Activated CD4-positive, CD25-positive, alpha-beta regulatory T cell treated with anti-CD3 and anti-CD28 coated beads, Interleukin-2, amount 50 U/mL, for 24 hours (primary cell): ENCODE measurements around the gene IL10.
A peak's percentile ranks its signal among the peaks of the same experiment; 100 is the strongest.
"Not testable (repeated sequence)": the region's sequence is repeated elsewhere in the genome, so short reads cannot be mapped to it uniquely, and the experiment has no call there.

Experiments used
- ATAC-seq, 2 donors: fragments of 150-1000 bp; cut with Tn5 transposase; one replicate each; pipeline ENCODE4 v1.10.0; 2021; ENCODE audit warnings: mild to moderate bottlenecking in 1 of 2, moderate library complexity in 1 of 2

IL10 gene

DNA sequence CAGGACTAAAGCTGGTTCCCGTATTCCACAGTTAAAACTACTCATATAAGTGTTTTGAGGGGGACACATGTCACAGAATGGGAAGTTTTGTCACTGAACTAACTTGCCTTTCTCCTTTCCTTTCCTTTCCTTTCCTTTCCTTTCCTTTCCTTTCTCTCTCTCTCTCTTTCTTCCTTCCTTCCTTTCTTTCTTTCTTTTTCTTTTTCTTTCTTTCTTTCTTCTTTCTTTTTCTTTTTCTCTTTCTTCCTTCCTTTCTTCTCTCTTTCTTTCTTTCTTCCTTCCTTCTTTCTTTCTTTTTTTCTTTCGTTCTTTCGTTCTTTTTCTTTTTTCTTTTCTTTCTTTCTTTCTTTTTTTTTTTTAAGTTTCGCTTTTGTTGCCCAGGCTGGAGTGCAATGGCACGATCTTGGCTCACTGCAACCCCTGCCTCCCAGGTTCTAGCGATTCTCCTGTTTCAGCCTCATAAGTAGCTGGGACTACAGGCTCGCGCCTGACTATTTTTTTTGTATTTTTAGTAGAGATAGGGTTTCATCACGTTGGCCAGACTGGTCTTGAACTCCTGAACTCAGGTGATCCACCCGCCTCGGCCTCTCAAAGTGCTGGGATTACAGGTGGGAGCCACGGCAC lies 9.4 kb downstream of the IL10 start:
- not testable (repeated sequence) for ATAC-seq

DNA sequence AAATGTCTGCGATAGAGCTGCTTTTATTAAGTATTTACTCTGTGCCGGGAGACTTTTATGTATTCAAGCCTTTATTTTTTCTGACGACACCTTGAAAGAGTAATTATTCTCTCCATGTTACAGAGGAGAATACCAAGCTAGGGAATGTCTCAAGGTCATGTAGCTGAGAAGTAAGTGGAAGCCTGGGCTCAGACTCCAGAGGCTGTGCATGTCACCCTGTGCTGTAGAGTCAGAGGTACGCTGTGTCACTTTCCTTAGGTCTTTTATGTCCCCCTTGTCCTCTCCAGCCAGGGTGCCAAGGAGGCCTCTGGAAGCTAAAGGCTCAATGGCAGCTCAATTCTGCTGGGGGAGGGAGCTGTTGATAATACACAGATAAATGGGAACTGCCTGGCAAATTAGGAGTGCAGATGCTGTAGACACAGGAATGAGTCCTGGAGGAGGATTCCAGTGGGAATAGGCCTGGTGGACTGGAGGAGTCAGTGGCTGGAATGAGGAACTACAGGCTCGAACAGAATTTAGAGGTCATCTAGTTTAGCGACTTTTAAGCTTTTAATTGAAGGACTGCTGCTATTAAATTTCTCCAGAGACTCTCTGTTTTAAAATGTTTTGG lies 11.0 kb downstream of the IL10 start:
- no peak for ATAC-seq

DNA sequence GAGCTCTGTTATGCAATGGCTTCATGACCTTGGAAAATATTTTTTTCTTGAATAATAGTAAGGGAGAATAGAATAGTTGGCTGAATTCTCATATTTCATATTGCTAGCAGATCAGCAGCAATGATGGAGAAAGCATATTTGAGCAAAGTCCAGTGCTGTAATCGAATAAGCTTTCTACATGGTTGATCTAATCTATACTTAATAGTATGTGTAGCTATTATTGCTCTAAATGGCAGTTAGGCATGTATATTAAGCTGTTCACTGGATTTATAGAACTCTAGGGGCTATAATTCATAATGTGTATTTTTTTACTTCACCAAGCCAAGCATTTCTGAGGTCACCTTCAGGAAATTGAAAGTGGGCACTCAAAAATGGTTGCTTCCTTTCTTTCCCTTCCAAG lies 11.7 kb downstream of the IL10 start:
- ATAC-seq, result no peak

DNA sequence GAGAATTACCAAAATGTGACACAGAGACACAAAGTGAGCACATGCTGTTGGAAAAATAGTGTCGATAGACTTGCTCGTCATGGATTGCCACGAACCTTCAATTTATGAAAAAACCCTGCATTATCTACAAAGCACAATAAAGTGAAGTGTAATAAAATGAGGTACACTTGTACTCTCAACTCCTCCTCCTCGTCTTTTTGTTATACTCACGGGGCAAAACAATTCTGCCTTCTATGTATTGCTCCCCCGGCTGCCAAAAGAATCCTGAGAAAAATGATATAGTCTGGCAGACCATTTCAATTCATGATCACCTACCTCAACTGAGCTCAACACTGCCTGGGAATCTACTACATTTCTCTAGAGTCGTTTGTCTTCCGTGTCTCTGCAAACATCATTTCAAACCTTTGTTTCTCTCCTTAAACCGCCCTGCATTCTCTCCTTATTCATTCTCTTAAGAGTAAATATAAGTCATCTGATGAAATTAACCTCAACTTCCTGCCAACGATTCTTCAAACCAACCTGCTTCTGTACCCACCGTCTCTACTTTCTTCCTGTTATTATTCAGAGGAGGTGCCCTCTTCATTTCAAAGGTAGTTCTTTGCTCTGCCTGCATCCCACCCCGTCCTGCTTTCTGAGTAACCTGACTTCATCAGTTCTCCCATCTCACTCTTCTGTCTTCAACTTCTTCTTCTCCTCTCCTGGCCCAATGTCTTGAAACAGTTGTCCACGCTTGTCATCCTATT lies 14.6 kb downstream of the IL10 start:
- ATAC-seq, result peak; percentile 93 to 94

DNA sequence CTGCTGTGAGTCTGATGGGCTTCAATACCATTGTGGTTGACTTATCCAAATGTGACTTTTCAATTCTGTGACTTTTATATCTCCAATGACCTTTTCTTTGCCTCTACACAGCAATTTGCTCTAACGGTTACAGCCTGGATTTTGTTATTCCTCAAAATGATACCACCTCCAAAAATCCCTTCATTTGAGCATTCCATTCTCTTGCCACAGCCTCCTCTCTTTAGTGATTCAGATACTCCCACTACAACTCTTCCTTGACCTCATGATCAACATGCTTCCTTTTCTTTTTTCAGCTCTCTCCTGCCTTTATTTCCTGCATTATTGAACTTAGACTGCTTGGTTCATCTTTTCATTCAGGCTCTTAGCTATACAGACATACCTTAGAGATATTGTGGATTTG lies 18.3 kb downstream of the IL10 start:
- no peak for ATAC-seq

DNA sequence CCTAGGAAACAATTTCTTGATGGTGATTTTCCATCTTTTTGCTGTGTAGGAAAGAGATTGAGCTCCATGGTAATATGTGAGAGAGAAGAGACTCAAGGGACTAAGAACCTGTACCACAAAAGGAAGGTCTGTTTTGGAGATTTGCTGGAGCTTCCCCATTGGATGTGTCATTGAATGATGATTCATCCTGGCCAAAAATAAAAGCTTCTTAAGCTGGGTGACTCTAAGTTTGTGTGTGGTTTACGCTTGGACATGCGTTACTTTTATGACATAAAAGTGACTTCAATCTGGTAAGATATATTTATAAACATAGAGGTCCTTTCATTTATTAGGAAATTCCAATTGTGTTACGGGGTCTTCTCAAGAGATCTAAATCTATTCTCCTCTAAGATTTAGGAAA lies 19.2 kb downstream of the IL10 start:
- no peak for ATAC-seq

DNA sequence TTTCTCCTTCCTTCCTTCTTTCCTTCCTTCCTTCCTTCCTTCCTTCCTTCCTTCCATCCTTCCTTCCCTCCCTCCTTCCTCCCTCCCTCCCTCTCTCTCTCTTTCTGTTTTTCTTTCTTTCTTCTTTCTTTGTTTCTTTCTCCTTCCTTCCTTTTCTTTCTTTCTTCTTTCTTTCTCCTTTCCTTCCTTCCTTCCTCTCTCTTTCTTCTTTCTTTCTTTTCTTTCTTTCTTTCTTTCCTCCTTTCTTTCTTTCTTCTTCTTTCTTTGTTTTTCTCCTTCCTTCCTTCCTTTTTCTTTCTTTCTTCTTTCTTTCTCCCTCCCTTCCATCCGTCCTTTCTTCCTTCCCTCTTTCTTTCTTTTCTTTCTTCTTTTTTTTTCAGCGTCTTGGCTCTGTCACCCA lies 19.8 kb downstream of the IL10 start:
- ATAC-seq, result no peak

DNA sequence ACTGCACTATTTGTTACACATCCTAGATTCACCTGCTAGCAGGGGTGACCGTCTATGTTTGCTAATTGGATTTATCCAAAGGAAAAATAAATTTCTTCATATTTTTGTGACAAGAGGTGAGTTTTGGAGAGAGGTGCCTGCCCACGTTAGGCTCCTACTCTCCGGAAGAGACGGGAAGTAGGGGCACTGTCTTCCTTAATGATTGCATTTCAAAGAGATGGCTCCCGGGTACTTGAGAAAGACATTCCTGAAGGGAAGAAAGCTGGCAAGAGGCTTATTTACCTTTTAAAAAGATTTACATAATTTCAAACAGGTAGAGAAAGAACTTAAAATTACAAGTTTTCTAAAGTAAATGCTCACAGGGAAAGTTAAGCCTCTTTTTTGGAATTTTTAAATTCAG lies 20.4 kb downstream of the IL10 start:
- ATAC-seq, result no peak

DNA sequence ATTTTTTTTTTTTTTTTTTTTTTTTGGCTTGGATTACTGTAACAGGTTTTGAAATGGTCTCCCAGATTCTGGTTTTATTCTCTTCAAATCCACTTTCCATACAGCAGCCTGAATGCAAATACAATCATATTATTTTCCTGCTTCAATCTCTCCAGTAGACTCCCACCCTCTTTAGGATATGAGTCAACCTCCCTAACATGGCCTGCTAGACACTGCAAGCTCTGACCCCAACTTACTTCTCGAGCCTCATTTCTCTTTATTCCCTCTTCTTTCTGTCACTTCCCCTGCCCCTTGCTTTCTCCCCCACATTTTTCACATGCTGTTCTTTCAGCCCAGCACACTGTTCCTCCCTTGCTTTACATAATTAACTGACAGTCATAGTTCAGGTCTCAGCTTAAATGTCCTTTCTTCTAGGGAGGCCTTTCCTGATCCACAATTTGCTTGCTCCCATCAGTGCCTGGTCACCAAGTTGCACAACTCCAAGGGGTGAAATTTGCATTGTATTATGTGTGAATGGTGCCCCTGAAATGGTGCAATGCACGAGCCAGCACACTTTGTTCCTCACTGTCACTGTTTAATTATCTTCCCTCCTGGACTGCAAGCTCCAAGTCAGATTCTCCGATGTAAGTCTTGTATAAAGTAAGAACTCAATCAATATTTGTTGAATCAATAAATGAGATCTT lies 23.8 kb downstream of the IL10 start:
- peak in 1 of 2 donors; percentile 18 for ATAC-seq

DNA sequence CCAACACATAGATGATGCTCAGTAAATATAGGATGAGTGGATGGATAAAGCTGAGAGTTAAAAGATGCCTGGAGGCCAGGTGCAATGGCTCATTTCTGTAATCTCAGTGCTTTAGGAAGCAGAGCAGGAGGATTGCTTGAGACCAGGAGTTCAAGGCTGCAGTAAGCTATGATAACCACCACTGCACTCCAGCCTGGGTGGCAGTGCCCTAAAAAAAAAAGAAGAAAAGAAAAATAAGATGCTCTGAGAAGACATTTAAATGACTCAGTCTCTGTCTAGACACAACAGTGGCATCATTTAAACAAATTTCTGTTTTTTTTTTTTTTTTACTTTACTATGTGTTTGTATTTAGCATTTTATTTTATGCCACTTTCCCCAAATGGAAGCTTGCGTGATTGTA lies 27.0 kb downstream of the IL10 start:
- peak; percentile 47 to 55 for ATAC-seq

DNA sequence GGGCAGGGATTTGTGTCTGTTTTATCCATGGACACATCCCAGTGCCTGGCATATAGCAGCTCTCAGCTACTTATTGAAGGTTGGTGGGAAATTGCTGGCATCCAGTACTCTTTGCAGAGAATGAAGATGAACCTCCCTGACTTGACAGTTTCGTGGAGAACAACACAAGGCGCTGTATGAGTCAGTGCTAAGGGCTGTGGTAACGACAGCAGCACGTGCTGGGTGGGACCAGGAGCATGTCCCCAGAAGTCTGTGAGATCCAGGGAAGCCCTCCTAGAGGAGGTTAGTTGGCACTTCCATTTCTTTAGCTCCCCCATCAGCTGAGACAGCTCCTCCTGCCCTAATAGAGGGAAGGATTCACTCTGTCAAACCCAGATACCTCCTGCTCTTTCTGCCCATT lies 27.6 kb downstream of the IL10 start:
- ATAC-seq, result peak; percentile 58 to 69

DNA sequence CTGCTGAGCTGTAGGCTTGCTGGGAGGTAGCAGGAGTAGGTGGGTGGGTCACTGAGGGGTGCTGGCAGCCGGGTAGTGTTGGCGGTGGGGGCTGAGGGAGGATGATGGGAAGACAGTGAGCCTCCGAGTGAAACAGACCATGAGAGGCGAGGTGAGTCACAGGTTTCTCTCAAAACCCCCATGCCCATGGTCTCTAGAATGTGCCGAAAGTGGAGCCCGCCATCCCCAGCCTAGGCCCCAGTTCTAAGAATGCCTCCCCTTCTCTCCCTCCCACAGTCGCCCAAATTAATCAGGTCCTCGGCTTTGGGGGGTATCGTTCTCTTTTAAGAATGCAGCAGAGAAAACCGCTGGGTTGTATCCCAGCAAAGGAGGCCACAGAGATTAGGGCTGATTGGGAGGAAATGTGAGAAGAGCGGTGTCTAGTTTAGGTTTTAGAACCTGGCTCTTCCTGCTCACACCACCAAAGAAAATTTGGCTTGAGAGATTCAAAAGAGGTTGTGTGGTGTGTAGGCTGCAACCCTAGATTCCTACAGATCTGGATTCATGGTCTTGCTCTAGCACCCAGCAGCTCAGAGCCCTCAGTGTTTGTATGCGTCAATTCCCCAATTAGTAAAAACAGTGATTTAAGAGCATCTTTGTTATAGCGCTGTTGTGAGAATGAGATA lies 29.4 kb downstream of the IL10 start:
- peak; percentile 6 to 32 for ATAC-seq

DNA sequence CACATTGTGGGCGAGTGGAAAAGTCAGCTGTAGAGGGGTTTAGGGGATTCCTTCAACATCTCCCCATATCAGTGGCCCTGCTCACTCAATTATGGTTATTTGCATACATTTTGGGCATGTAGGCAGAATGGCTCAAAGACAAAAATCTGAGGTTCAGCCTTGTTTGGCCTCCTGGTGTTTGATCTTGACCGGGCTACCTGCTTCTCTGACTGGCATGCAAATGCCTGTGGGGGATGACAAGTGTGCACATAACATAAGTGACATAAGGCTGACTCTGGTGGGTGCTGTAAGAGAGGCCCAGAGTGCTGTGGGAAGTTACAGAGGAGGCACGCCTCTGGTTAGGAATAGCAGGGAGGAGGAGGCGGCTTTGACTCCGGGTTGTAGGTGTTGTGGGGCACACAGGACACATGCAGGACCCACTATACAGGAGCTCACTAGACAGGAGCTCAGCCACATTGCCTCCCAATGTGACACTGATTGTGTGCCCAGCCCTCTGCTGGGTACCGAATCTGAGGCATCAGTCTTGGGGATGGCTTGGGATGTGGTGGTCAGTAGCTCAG lies 31.1 kb downstream of the IL10 start:
- ATAC-seq, result no peak

DNA sequence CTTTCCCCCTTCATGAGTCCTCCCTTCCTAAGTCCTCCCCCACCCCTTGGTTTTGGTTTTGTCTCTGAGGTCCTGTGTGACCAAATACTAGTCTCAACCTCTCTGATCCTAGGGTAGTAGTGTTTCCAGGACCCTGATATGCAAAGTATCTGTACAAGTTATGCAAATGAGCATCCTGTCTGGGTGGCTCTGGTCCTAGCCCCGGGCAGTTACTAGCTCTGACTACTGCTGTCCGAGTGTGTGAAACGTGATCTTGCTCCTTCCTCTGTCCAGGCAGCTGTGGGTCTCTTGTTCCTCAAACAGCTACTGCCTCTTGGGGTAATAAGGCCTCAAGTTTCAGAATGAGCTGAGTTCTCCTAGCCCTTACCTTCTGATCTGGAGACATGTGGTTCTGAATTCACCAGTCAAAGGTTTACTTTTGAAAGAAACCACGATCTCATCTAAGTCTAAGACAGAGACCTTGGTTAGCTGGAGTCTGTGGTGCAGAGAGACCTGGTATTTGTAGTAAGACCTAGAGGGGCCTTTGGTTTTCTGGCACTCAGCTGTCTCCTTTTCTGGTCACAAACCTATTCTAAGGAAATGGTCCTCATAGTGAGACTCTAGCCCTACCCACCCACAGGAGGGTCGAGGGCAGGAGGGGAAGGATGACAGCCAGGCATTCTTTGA lies 32.8 kb downstream of the IL10 start:
- peak; percentile 78 to 84 for ATAC-seq

DNA sequence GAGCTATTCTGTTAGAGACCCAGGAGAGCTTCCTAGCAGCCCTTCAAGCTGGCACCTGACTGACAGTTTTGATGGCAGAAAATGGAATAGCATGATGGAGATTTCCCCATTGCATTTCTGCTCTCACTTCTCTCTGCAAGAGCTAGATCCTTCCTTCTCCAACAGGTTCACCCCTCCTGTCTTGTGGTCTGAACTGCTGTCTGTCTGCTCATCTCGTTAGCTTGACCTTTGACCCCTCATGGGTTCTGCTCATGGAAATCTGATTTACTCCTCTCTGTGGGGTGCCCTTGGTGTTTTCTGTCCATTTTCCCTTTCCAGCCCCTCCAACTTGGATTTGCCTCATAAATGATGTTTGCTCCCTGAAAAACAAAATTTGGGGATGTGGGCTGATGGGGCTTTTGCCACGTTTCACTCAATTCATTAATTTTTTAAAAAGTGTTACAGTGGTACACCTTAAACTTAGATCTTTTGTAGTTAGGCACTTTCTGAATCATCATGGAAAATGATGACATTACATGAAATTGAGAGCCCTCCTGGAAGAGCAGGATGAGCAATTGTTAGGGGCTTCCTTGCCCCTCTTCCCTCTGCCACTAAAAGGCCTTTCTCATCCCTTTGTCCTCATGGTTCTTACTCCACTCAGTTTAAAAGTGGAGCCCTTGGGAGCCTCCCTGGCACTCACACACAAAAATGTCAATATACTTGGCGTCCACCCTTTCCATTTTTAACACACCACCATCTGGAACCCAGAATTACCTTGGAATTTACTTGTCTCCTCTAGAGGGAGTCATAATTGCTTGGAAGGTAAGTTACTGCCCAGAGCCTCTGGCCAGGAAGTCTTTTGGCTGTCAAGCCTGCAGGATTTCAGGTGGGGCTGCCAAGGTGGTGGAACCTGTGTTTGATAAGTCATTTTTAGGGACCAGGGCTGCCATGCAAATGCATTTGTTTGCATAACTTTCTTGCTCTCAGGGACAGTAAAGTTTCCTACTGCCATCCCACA lies 33.6 kb downstream of the IL10 start:
- no peak for ATAC-seq

DNA sequence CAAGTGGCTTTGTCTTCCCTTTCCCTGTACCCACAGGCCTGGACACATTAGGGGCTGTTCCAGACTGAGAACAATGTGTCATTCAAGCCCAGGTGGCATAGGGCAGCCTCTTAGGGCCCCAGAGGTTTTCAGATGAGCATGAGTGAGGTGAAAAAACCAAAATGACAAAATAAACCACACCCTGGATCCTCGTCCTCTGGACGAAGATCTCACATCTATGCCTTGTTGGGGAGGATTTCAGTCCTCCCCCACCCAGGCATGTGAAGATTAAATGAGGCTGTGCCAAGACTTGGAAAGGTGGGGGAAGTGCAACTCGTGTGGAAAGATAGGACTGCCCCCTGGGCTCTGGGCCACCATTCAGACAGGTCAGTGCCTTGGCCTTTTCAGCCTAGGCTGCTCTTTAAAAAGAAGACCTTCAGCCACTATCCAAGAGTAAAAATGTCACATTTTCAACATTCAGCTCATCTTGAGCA lies 34.5 kb downstream of the IL10 start:
- ATAC-seq, result peak in 1 of 2 donors; percentile 26

DNA sequence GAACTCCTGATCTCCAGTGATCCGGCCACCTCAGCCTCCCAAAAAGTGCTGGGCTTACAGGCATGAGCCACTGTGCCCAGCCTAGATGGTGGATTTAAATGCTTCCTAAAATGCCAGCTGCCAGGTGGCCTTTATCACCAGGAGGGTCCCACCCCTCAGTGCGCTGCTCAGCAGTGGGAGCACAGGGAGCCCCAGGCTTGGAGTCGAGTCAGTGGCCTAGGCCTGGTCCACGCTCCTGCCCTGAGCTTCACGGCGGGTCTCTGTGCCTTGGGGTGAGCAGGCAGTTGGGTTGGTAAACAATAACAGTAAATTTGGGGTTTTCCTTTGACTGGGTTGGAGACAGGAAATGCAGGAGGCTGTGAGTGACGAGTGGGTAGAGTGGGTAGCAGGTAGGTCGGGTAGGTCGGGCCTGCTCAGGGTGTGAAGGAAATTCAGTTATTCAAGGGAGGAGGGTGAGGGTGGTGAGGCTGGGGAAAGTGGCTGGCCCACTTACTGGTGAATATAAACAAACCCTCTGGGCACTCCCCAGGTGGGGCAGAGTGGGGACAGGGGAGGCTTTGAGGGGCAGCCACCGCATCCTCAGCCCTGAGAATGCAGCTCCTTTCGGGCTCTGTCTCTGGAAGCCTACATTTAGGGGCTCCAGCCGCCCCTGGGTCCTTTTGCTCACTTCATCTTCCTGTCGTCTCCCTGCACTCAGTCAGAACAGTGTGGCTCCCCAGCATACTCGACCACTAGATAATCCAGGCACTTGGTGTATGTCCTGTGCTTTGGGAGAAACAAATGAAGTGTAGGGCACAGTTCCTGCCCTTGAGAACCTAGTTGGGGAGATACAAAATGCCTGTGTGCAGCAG lies 35.2 kb downstream of the IL10 start:
- ATAC-seq, result no peak

DNA sequence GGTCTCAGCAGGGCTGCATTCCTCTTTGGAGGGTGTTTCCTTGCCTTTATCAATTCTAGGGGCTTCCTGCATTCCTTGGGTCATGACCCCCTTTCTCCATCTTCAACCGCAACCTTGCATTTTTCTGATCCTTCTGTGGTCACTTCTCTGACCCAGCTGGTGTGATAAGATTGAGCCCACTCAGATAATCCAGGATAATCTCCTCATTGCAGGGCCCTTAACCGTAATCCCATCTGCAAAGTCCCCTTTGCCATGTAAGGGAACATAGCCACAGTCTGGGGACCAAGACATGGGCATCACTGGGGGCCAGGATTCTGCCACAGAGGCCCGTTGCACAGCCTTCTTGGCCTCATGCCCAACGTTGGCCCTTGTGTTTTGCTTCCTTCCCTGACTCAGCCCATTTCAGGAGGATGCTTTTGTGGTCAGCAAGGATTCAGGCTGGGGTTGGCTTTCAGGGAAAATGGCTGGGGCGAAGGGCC lies 36.7 kb downstream of the IL10 start:
- no peak for ATAC-seq

DNA sequence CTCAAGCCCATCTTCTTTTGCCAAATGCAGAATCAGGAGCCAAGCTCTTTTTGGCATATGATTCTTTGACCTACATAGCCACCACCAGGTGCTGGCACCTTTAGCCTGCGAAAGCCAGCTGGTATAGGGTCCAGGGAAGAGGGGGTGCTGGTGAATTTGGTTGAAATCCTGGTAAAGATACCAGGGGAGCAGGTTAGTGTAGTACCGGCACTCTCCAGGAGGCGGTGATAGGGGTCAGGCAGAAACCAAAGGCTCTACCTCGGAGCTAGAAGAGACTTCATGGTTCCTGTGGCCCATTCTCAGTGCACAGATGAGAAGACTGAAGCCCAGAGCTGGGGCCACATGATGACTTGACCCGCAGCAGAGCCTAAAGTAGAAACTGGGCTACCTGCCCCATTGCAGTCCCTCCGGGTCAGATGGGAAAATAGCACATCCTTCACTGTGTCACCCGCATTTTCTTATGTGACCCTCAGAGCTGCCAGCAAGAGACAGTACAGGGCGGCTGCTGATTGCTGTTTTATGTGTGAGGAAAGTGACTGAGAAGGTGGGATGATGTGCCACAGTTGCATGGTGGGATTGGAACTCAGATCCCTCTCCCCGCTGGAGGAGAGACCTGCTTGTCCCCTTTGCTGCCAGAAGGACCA lies 37.7 kb downstream of the IL10 start:
- peak; percentile 63 to 66 for ATAC-seq
